GM10266 (cell line): Measurements from ENCODE around the gene LGALS3BP.

Experiments
- DNase-seq: peaks from one replicate; pipeline ENCODE4 v3.0.0; 2012; ENCODE audit errors: extremely low spot score
- TF ChIP-seq, protein P1 (sequence below): IDR thresholded peaks from 2 replicates; pipeline ENCODE4 v1.5.1; 2012; ENCODE audit warnings: mild to moderate bottlenecking, low read depth; ENCODE audit not compliant: control insufficient read depth, insufficient read depth; ENCODE audit errors: missing control alignments

The LGALS3BP gene

DNA sequence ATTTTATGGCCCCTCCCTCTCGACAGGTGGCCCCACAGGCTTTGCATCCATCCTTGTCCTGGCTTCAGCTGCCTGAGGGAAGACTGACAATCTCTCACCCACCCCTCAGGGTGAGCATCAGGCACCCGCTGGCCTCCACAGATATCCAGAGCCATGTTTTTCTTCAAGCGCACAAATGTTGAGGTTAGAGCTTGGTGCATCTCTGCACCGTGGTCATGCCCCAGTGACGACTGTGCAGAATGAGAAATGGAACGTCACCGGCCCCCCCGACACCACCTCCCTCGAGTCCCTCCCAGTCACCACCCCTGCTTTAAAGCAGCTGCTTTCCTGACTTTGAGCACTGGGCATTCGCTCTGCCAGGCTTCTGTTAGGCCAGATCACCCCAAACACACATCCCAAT lies 34.8 kb downstream of the LGALS3BP start:
- TF ChIP-seq, protein P1, sequence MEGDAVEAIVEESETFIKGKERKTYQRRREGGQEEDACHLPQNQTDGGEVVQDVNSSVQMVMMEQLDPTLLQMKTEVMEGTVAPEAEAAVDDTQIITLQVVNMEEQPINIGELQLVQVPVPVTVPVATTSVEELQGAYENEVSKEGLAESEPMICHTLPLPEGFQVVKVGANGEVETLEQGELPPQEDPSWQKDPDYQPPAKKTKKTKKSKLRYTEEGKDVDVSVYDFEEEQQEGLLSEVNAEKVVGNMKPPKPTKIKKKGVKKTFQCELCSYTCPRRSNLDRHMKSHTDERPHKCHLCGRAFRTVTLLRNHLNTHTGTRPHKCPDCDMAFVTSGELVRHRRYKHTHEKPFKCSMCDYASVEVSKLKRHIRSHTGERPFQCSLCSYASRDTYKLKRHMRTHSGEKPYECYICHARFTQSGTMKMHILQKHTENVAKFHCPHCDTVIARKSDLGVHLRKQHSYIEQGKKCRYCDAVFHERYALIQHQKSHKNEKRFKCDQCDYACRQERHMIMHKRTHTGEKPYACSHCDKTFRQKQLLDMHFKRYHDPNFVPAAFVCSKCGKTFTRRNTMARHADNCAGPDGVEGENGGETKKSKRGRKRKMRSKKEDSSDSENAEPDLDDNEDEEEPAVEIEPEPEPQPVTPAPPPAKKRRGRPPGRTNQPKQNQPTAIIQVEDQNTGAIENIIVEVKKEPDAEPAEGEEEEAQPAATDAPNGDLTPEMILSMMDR: no peak
- no peak for DNase-seq

DNA sequence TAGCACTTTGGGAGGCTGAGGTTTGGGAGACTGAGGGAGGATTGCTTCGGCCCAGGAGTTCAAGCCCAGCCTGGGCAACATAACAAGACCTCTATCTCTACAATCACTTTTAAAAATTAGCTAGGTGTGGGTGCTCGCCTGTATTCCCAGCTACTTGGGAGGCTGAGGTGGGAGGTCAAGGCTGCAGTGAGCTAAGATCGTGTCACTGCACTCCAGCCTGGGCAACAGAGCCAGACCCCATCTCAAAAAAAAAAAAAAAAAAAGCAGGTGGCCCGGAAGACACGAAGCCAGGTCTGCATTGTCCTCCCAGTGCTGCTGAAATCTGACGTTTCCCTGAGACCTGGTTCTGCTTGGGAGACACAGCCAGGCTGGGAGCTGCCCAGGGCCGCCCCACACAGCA lies 35.7 kb downstream of the LGALS3BP start:
- TF ChIP-seq, protein P1: no peak

DNA sequence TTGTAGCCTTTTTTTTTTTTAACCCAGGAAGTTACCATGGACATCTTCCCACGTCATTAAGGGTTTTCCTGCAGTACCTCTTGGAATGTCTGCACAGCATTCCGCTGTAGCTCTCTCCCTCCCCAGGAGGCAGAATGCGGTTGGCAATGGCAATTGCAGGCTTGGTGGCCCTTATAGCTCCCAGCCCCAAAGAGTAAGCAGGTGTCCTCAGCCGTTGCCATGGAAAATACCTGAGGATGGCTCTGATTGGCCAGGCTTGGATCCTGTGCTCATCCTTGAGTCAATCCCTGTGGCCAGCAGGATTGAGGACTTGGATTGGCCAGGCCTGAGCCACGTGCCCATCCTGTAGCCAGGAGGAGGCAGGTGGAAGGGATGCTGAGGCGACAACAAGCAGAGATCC lies 39.0 kb downstream of the LGALS3BP start:
- no peak for DNase-seq
- TF ChIP-seq, protein P1: no peak

More for the DNA sequence above, 35.7 kb downstream of the LGALS3BP start:
- no peak for DNase-seq

DNA sequence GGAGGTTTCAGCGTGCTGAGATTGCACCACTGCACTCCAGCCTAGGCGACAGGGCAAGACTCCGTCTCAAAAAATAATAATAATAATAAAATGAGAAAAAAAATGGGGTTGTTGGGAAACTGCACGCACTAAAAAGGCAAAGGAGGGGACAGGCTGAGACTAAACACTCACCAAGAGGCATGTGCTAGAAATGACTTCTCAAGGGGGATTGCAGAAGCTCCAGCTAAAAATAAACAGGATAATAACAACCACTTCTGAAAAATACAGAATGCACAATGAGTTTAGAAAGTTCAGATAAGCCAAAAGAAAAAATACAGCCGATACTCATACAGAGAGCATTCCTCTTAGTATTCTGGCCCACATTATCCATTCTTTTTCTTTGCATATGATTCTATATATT lies 39.5 kb downstream of the LGALS3BP start:
- no peak for DNase-seq
- TF ChIP-seq, protein P1: no peak

DNA sequence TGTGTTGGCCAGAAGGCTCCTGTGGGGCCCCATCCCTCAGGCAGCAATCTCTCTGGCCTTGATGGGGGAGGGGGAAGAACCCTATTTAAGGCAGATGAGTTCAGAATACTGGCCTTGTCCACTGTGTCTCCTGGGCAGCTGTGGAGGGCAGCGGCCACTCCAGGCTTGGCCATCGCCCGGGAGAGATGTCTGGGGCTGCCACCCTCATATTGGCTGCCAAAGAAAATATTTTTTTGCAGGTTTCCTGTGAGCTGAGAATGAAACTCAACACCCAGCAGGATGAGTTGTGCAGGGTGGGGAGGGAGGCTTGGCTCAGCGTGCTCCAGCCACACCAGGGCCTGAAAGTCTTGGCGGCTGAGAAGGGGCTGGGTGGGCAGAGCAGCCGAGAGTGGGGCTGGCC lies 40.1 kb downstream of the LGALS3BP start:
- no peak for DNase-seq
- TF ChIP-seq, protein P1: no peak

DNA sequence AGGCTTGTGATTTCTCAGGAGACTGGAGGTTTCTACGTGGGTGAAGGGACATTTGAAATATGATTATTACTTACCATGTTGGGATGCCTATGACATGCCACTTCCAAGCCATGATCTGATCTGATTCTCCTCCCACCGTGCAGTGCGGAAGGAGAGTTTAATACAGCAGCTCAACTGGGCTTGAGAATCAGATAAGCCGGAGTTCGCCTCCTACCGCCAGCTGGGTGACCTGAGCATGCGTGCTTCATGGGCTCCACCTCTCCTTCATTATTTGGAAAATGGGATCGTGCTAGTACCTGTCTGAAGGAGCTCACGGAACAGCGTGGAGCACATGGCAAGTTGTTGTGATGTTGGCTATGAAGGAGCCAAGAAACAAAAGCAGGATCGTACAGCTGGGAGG lies 42.2 kb downstream of the LGALS3BP start:
- no peak for DNase-seq
- TF ChIP-seq, protein P1: no peak

DNA sequence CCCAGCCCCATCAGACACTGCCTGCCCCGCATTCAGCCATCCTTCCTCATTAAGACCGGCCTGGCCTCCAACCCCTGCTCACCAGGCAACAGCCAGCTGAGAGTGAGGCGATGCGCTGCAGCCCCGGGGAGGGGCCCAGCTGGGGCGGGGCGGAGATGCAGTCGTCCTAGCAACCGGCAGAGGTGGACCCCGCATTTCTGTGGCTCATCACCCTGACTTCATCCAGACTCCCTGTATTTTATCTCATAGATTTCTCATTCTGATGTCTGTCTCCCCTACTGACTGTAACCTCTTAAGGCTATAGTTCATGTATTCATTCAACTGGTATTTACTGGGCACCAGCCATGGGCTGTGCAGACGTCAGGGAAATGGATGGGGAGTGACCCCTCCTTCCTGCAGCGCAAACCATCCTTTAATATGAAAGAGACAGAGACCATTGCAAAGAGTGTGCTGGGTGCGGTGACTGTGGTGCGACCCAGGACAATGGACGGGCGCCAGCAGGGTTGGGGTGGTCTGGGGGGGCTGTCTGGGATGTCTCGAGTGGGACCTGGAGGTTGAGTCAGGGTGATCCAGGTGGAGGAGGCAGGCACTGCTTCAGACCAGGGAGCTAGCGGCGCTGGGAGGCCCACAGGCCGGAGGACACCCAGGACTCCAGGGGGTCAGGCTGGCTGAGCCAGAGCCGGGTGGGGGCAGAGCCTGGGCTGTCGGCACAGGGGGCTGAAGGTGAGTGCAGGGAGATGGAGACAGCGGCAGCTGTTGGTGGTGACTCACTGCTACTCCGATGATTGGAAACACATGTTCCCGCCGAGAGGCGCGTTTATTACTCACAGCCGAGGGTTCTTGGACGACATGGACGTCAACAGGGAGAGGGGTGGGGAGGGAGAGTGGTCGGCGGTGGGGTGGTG lies 44.1 kb downstream of the LGALS3BP start:
- no peak for DNase-seq
- TF ChIP-seq, protein P1: no peak
